Esophagus muscularis mucosa (tissue), 3 donors: ENCODE results near the gene PITX3.

Source experiments
- POLR2A ChIP-seq: fragments of 450-650 bp; IDR thresholded peaks from one replicate; pipeline ENCODE4 v1.6.1; 2017; ENCODE audit warnings: antibody characterized with exemption, moderate library complexity, mild to moderate bottlenecking, low read depth
- TF ChIP-seq, protein P1 (sequence below), 3 experiments: fragments of 200-600 bp in 2 of 3; fragments of 450-650 bp in 1 of 3; sonication (generic) in 2 of 3; IDR thresholded peaks; one replicate each; pipeline ENCODE4 v1.5.1; 2017 to 2019; ENCODE audit warnings: antibody characterized with exemption in 3 of 3, mild to moderate bottlenecking in 2 of 3, moderate library complexity in 1 of 3

DNA sequence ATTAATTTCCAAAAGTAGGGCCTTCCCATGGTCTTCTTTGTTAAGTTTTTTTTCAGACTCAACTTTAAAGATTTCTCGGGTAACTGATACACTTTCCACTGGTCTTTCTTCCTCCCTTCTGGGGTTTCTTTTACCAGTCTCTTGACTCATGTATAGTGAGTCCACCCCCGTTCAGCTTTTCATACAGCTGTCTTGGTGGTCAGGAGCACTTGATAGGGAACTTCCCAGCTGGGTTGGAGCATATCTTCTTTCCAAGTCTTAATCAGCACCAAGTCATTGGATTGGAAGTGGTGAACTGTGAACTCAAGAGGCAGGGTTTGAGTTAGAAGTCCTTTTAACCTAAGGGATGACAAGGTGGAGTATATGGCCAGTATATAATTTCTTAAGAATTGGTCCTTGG is 44.4 kb downstream of the PITX3 start:
- TF ChIP-seq, protein P1, sequence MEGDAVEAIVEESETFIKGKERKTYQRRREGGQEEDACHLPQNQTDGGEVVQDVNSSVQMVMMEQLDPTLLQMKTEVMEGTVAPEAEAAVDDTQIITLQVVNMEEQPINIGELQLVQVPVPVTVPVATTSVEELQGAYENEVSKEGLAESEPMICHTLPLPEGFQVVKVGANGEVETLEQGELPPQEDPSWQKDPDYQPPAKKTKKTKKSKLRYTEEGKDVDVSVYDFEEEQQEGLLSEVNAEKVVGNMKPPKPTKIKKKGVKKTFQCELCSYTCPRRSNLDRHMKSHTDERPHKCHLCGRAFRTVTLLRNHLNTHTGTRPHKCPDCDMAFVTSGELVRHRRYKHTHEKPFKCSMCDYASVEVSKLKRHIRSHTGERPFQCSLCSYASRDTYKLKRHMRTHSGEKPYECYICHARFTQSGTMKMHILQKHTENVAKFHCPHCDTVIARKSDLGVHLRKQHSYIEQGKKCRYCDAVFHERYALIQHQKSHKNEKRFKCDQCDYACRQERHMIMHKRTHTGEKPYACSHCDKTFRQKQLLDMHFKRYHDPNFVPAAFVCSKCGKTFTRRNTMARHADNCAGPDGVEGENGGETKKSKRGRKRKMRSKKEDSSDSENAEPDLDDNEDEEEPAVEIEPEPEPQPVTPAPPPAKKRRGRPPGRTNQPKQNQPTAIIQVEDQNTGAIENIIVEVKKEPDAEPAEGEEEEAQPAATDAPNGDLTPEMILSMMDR (IDR thresholded peaks at IDR 0.05): no peak
- no peak for TF ChIP-seq POLR2A
